ENCODE data around the gene CSHL1.

DNA sequence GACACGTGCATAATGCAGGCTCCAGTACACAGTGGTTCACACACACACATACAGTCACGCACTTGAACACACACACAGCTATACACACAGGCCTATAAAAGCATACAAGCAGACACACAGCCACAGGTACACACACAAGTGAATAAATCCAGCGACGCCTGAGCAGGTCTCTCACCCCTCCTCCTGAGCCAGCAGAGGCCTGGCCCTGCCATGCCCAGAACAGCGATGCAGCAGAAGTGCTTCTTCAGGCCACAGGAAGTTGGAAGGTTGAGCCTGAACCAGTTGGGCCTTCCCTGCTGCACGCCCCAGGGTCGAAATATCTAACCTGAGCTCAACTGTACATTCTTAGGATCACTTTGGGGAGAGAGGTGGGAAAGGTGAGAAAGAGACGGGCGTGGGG is 28.3 kb upstream of the CSHL1 start:
- no peak for TF ChIP-seq EZH2phosphoT487 (IDR thresholded peaks at IDR 0.05; ENCODE audit: borderline replicate concordance, low read length)
- TF ChIP-seq, protein P1, sequence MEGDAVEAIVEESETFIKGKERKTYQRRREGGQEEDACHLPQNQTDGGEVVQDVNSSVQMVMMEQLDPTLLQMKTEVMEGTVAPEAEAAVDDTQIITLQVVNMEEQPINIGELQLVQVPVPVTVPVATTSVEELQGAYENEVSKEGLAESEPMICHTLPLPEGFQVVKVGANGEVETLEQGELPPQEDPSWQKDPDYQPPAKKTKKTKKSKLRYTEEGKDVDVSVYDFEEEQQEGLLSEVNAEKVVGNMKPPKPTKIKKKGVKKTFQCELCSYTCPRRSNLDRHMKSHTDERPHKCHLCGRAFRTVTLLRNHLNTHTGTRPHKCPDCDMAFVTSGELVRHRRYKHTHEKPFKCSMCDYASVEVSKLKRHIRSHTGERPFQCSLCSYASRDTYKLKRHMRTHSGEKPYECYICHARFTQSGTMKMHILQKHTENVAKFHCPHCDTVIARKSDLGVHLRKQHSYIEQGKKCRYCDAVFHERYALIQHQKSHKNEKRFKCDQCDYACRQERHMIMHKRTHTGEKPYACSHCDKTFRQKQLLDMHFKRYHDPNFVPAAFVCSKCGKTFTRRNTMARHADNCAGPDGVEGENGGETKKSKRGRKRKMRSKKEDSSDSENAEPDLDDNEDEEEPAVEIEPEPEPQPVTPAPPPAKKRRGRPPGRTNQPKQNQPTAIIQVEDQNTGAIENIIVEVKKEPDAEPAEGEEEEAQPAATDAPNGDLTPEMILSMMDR (IDR thresholded peaks at IDR 0.05; ENCODE audit: low read depth, low read length, poor library complexity, severe bottlenecking) = no peak

Data from DOHH2 (cell line).